B cell (primary cell): ENCODE measurements around the gene MEG3. TPM values are rescaled to one million over a fixed set of nuclear protein-coding genes. Genes with fewer than 3 reads are reported as not detected.

Experiments
- ATAC-seq: fragments of 200-7000 bp; cut with Tn5 transposase; one replicate; pipeline ENCODE4 v1.10.0; 2021; ENCODE audit warnings: low read depth, mild to moderate bottlenecking, moderate number of reproducible peaks, moderate library complexity
- CTCF ChIA-PET: fragments of 350-600 bp; sonication (Branson Sonifier 250); formaldehyde crosslinking; loops from one replicate; lab custom pipeline; 2021; ENCODE audit warnings: antibody characterized with exemption, inconsistent platforms; lab: Charles Lee
- POLR2A ChIA-PET: fragments of 350-600 bp; sonication (Branson Sonifier 250); formaldehyde crosslinking; loops from one replicate; lab custom pipeline; 2021; ENCODE audit warnings: antibody characterized with exemption; lab: Charles Lee
- DNase-seq: peaks from one replicate; pipeline ENCODE4 v3.0.0; 2013
- H2AFZ ChIP-seq: 2 replicates; pipeline ENCODE4 v1.6.1; 2012; ENCODE audit warnings: mild to moderate bottlenecking, low read depth, low read length; ENCODE audit not compliant: insufficient read depth, poor library complexity, severe bottlenecking
- H3K27ac ChIP-seq, 2 donors: 1 replicate in 1 of 2; 2 replicates in 1 of 2; pipeline ENCODE4 v1.5.1; 2012 to 2013; ENCODE audit warnings: low read length in 2 of 2, mild to moderate bottlenecking in 2 of 2, moderate library complexity in 1 of 2
- H3K27me3 ChIP-seq, 4 experiments: fragments of 200-600 bp in 1 of 4; sonication (generic) in 1 of 4; replicated peaks in 1 of 4; 1 replicate in 2 of 4; 2 replicates in 2 of 4; pipeline versions ENCODE4 v1.6.1 to v1.7.0; 2013 to 2016; ENCODE audit warnings: low read length in 3 of 4, mild to moderate bottlenecking in 2 of 4, mixed read lengths in 1 of 4, moderate library complexity in 1 of 4; ENCODE audit not compliant: insufficient read depth in 4 of 4, control insufficient read depth in 3 of 4; ENCODE audit errors: control extremely low read depth in 1 of 4
- H3K36me3 ChIP-seq, 2 experiments: replicated peaks in 1 of 2; 1 replicate in 1 of 2; 2 replicates in 1 of 2; pipeline versions ENCODE4 v1.6.1 to v1.7.1; 2013; ENCODE audit warnings: low read length in 1 of 2; ENCODE audit not compliant: insufficient read depth in 2 of 2, control insufficient read depth in 1 of 2; ENCODE audit errors: control extremely low read depth in 1 of 2, extremely low read depth in 1 of 2
- H3K4me1 ChIP-seq, 2 donors: fragments of 200-600 bp in 1 of 2; sonication (generic) in 1 of 2; 1 replicate in 1 of 2; 2 replicates in 1 of 2; pipeline versions ENCODE4 v1.5.1 to v1.6.1; 2013 to 2017; ENCODE audit warnings: low read length in 2 of 2; ENCODE audit not compliant: control insufficient read depth in 2 of 2, insufficient read depth in 2 of 2
- H3K4me2 ChIP-seq: replicated peaks from 2 replicates; pipeline ENCODE3; 2012; ENCODE audit warnings: mild to moderate bottlenecking, low read depth, low read length; ENCODE audit not compliant: poor library complexity, severe bottlenecking
- H3K4me3 ChIP-seq, 5 experiments: fragments of 200-600 bp in 1 of 5; sonication (generic) in 1 of 5; 1 replicate in 3 of 5; 2 replicates in 2 of 5; pipeline versions ENCODE4 v1.5.1 to v1.7.0; 2011 to 2016; ENCODE audit warnings: low read length in 4 of 5, mild to moderate bottlenecking in 4 of 5, low read depth in 2 of 5, control low read depth in 1 of 5, moderate library complexity in 1 of 5; ENCODE audit not compliant: insufficient read depth in 1 of 5; ENCODE audit errors: control extremely low read depth in 1 of 5, extremely low read depth in 1 of 5
- H3K79me2 ChIP-seq: fragments of 200-600 bp; sonication (generic); one replicate; pipeline ENCODE4 v1.6.0; 2016; ENCODE audit warnings: low read length; ENCODE audit not compliant: control insufficient read depth, insufficient read depth
- H3K9ac ChIP-seq: fragments of 200-600 bp; sonication (generic); 2 replicates; pipeline ENCODE4 v1.6.1; 2017; ENCODE audit warnings: mild to moderate bottlenecking, low read length, moderate library complexity
- H3K9me3 ChIP-seq, 3 donors: one replicate each; pipeline versions ENCODE4 v1.6.1 to v1.7.1; 2013; ENCODE audit warnings: low read length in 2 of 3; ENCODE audit not compliant: control insufficient read depth in 2 of 3, insufficient read depth in 1 of 3; ENCODE audit errors: control extremely low read depth in 1 of 3
- H4K20me1 ChIP-seq: 2 replicates; pipeline ENCODE4 v1.6.0; 2012; ENCODE audit warnings: mild to moderate bottlenecking, low read length; ENCODE audit not compliant: insufficient read depth, control insufficient read depth, poor library complexity, severe bottlenecking
- H3K27ac Mint-ChIP-seq: one replicate; pipeline ENCODE4 v1.8.0; 2021; ENCODE audit warnings: mixed read lengths
- H3K27me3 Mint-ChIP-seq: one replicate; pipeline ENCODE4 v1.8.0; 2021; ENCODE audit warnings: mixed read lengths
- H3K4me1 Mint-ChIP-seq: one replicate; pipeline ENCODE4 v1.8.0; 2021; ENCODE audit warnings: mixed read lengths
- H3K4me3 Mint-ChIP-seq: one replicate; pipeline ENCODE4 v1.8.0; 2021; ENCODE audit warnings: mixed read lengths
- H3K9me3 Mint-ChIP-seq: one replicate; pipeline ENCODE4 v1.8.0; 2022; ENCODE audit warnings: mixed read lengths; ENCODE audit not compliant: insufficient read depth
- EZH2 ChIP-seq: IDR thresholded peaks from 2 replicates; pipeline ENCODE4 v1.6.1; 2012; ENCODE audit warnings: borderline replicate concordance, low read depth, mild to moderate bottlenecking, moderate library complexity, low read length; ENCODE audit not compliant: insufficient read depth, poor library complexity, severe bottlenecking
- WGBS: methylation state at CpG from one replicate; pipeline ENCODE4 v1.1.5; 2013; ENCODE audit warnings: missing lambda C conversion rate; ENCODE audit not compliant: insufficient coverage; 5-methylcytosine and 5-hydroxymethylcytosine counted together
- intact Hi-C: fragments of 100-400 bp; cut with micrococcal nuclease; formaldehyde crosslinking; loops from one replicate; pipeline ENCODE4 v1.10.0; 2022
- polyA plus RNA-seq: library from polyadenylated mRNA; depleted of rRNA; stranded (reverse); fragments of >200 nt; gene quantifications from 2 replicates; pipeline ENCODE4 v1.2.3, GENCODE V29; 2012
- total RNA-seq, 2 donors: library from RNA; stranded (reverse); fragments of 120-200 nt in 1 of 2; gene quantifications; 1 replicate in 1 of 2; 2 replicates in 1 of 2; pipeline versions ENCODE4 v1.2.3 to v1.2.4, GENCODE V29; 2013 to 2022
- TF ChIP-seq, protein P1 (sequence below): fragments of 200-600 bp; IDR thresholded peaks from one replicate; pipeline ENCODE4 v1.8.0; 2022; ENCODE audit warnings: antibody characterized with exemption, mild to moderate bottlenecking

MEG3 gene
- total and polyA plus RNA-seq, 2 donors (not counting 1 experiment from before 2014, with no cell fraction given) = 0.13 TPM; not detected in 1

DNA sequence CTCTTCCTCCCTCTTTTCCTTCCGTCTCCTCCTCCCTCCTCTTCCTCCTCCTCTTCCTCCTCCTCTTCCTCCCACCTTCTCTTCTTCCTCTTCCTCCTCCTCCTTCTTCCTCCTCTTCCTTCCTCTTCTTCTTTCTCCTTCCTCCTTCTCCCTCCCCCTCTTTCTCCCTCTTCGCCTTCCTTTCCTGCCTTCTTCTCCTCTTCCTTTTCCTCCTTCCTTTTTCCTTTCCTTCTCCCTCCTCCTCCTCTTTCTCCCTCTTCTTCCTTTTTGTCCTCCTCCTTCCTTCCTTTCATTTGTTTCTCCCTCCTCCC is 36.0 kb downstream of the MEG3 start:
- DNase-seq = no peak
- no peak for ATAC-seq
- ChIA-PET CTCF (no interaction called here), POLR2A (no interaction called here)
- no peaks in the 10 kb centered on the region for H3K4me1 ChIP-seq
- H3K9me3 ChIP-seq = peaks cover 0 to 6% (median 0%) of the 10 kb centered on the region in 3 donors
- no peak overlapping the region for H3K9ac ChIP-seq
- no peaks in the 10 kb centered on the region for H4K20me1 ChIP-seq
- no peak overlapping the region for H2AFZ ChIP-seq
- no peaks in the 10 kb centered on the region for H3K79me2 ChIP-seq
- no peaks in the 10 kb centered on the region for H3K9me3 Mint-ChIP-seq
- H3K27ac ChIP-seq = no peak overlapping the region
- 92% methylated on average over 2 of the region's 2 CpGs for WGBS
- H3K27me3 Mint-ChIP-seq = no peaks in the 10 kb centered on the region
- H3K4me3 Mint-ChIP-seq = no peak overlapping the region
- no peak overlapping the region for H3K4me3 ChIP-seq
- H3K4me2 ChIP-seq = no peak overlapping the region
- H3K36me3 ChIP-seq = no peaks in the 10 kb centered on the region
- TF ChIP-seq, protein P1, sequence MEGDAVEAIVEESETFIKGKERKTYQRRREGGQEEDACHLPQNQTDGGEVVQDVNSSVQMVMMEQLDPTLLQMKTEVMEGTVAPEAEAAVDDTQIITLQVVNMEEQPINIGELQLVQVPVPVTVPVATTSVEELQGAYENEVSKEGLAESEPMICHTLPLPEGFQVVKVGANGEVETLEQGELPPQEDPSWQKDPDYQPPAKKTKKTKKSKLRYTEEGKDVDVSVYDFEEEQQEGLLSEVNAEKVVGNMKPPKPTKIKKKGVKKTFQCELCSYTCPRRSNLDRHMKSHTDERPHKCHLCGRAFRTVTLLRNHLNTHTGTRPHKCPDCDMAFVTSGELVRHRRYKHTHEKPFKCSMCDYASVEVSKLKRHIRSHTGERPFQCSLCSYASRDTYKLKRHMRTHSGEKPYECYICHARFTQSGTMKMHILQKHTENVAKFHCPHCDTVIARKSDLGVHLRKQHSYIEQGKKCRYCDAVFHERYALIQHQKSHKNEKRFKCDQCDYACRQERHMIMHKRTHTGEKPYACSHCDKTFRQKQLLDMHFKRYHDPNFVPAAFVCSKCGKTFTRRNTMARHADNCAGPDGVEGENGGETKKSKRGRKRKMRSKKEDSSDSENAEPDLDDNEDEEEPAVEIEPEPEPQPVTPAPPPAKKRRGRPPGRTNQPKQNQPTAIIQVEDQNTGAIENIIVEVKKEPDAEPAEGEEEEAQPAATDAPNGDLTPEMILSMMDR = no peak
- no peak for TF ChIP-seq EZH2
- no peak overlapping the region for H3K27ac Mint-ChIP-seq
- no peaks in the 10 kb centered on the region for H3K27me3 ChIP-seq
- intact Hi-C loops = no loop called here
- H3K4me1 Mint-ChIP-seq = no peaks in the 10 kb centered on the region

GRCh38 chr14:100862277-100862676 is 36.4 kb downstream of the MEG3 start:
- H3K27me3 Mint-ChIP-seq = no peaks in the 10 kb centered on the region
- ATAC-seq (no peak), DNase-seq (no peak)
- peaks cover 0 to 9% (median 0%) of the 10 kb centered on the region in 3 donors for H3K9me3 ChIP-seq
- intact Hi-C loops = no loop called here
- no peaks in the 10 kb centered on the region for H3K4me1 Mint-ChIP-seq
- H3K9ac ChIP-seq = no peak overlapping the region
- WGBS = 96% methylated on average over 3 of the region's 3 CpGs
- no peak overlapping the region for H3K4me2 ChIP-seq
- no peak overlapping the region for H3K27ac Mint-ChIP-seq
- no peaks in the 10 kb centered on the region for H4K20me1 ChIP-seq
- H3K79me2 ChIP-seq = no peaks in the 10 kb centered on the region
- H3K36me3 ChIP-seq = no peaks in the 10 kb centered on the region
- H3K4me3 Mint-ChIP-seq = no peak overlapping the region
- TF ChIP-seq, protein P1 = no peak
- TF ChIP-seq EZH2 = no peak
- H3K4me1 ChIP-seq = no peaks in the 10 kb centered on the region
- H3K27ac ChIP-seq = no peak overlapping the region
- no peaks in the 10 kb centered on the region for H3K27me3 ChIP-seq
- no peaks in the 10 kb centered on the region for H3K9me3 Mint-ChIP-seq
- CTCF ChIA-PET = no interaction called here
- H3K4me3 ChIP-seq = no peak overlapping the region
- H2AFZ ChIP-seq = no peak overlapping the region
- POLR2A ChIA-PET = no interaction called here
